ENCODE results near the gene ITCH. TPM values are rescaled to one million over a fixed set of nuclear protein-coding genes. Genes with fewer than 3 reads are reported as not detected.

The ITCH gene
- total RNA-seq (2022) (57.3 and 68.3 TPM in 2 replicates), Bru-seq, nascent RNA (percentile 91 among the genes with signal in this experiment), BruChase-seq, experiment 1, labeled RNA remaining after a 6-hour chase (percentile 90 among the genes with signal in this experiment), BruChase-seq, experiment 2, labeled RNA remaining after a 2-hour chase (percentile 90 among the genes with signal in this experiment)
- long read RNA-seq, full-length matches to known transcripts, result 42 of 64 reads
- long read RNA-seq, partial matches to known transcripts, result 4 of 64 reads
- long read RNA-seq, other reads (novel, unspliced or antisense), result 18 of 64 reads

GRCh38 chr20:34363062-34363464 is at the start of gene ITCH:
ITCH (plus strand) TSS chr20:34363273; CDS start chr20:34393812, 30,539 bp downstream.
- Mint-ChIP-seq H3K36me3 (ENCODE audit: insufficient read depth, unreplicated experiment) (peaks cover 30% of the 10 kb centered on the region), H3K27ac (ENCODE audit: low read depth, unreplicated experiment) (peak within 1 kb of the TSS; percentile 100), H3K9me3 (ENCODE audit: unreplicated experiment) (no peaks in the 10 kb centered on the region), H3K4me3 (ENCODE audit: unreplicated experiment) (peak within 1 kb of the TSS; percentile 95), H3K27me3 (ENCODE audit: insufficient read depth, unreplicated experiment) (no peaks in the 10 kb centered on the region), H3K4me1 (ENCODE audit: insufficient read depth, unreplicated experiment) (peaks cover 13% of the 10 kb centered on the region)
- BruUV-seq (replicated peaks), result no TSS peak
- intact Hi-C loops (cut with micrococcal nuclease), result loop anchor here (5.0 kb wide), 1 partner anchor 51 kb away; no protein-coding TSS in a partner anchor
- ChIA-PET POLR2A (interaction anchor here (0.6 to 3.8 kb wide), 25 partner anchors 10 to 340 kb away, joined by 3 to 70 read pairs (median 7); partner anchors contain the start of genes AHCY, DYNLRB1 and EIF2S2), CTCF (interaction anchor here (0.6 to 7.7 kb wide), 14 partner anchors 9 to 344 kb away, joined by 3 to 58 read pairs (median 3); partner anchors contain the start of gene DYNLRB1)
- DNase-seq (ENCODE audit: unreplicated experiment), result peak; percentile 96
- no peak for TF ChIP-seq CTCF (IDR thresholded peaks at IDR 0.05; ENCODE audit: unreplicated experiment)

- no peak for DNase-seq (ENCODE audit: unreplicated experiment)
- POLR2A ChIA-PET, result interaction anchor here (0.6 to 4.0 kb wide), 14 partner anchors 7 to 201 kb away, joined by 3 to 64 read pairs (median 7); partner anchors contain the start of genes AHCY, DYNLRB1 and ITCH
- Mint-ChIP-seq H3K4me1 (ENCODE audit: insufficient read depth, unreplicated experiment) (peaks cover 37% of the 10 kb centered on the region), H3K27me3 (ENCODE audit: insufficient read depth, unreplicated experiment) (no peaks in the 10 kb centered on the region), H3K27ac (ENCODE audit: low read depth, unreplicated experiment) (no peak overlapping the region), H3K36me3 (ENCODE audit: insufficient read depth, unreplicated experiment) (peaks cover 5% of the 10 kb centered on the region), H3K4me3 (ENCODE audit: unreplicated experiment) (no peak overlapping the region), H3K9me3 (ENCODE audit: unreplicated experiment) (no peaks in the 10 kb centered on the region)
- CTCF ChIA-PET, result interaction anchor here (0.6 to 5.7 kb wide), 9 partner anchors 12 to 928 kb away, joined by 3 to 58 read pairs (median 6); partner anchors contain the start of genes AHCY and ITCH
- intact Hi-C loops (cut with micrococcal nuclease), result no loop called here
- no peak for TF ChIP-seq CTCF (IDR thresholded peaks at IDR 0.05; ENCODE audit: unreplicated experiment)
- BruUV-seq (replicated peaks), result no TSS peak
These were observed 47.8 kb upstream of the ITCH start for GRCh38 chr20:34315236-34315635.

GRCh38 chr20:34316196-34316814 is 46.8 kb upstream of the ITCH start:
- H3K27ac Mint-ChIP-seq (ENCODE audit: low read depth, unreplicated experiment), result peak overlapping the region; percentile 43
- ChIA-PET CTCF (interaction anchor here (0.6 to 0.9 kb wide), 3 partner anchors 24 to 118 kb away, joined by 3 to 4 read pairs (median 3); no protein-coding TSS in a partner anchor), POLR2A (interaction anchor here (1.0 to 4.0 kb wide), 3 partner anchors 15 to 48 kb away, joined by 3 to 41 read pairs (median 5); no protein-coding TSS in a partner anchor)
- no TSS peak for BruUV-seq (replicated peaks)
- no peaks in the 10 kb centered on the region for H3K9me3 Mint-ChIP-seq (ENCODE audit: unreplicated experiment)
- no peak for TF ChIP-seq CTCF (IDR thresholded peaks at IDR 0.05; ENCODE audit: unreplicated experiment)
- H3K27me3 Mint-ChIP-seq (ENCODE audit: insufficient read depth, unreplicated experiment), result no peaks in the 10 kb centered on the region
- no peak overlapping the region for H3K4me3 Mint-ChIP-seq (ENCODE audit: unreplicated experiment)
- peaks cover 5% of the 10 kb centered on the region for H3K36me3 Mint-ChIP-seq (ENCODE audit: insufficient read depth, unreplicated experiment)
- intact Hi-C loops (cut with micrococcal nuclease), result no loop called here
- peaks cover 37% of the 10 kb centered on the region for H3K4me1 Mint-ChIP-seq (ENCODE audit: insufficient read depth, unreplicated experiment)
- DNase-seq (ENCODE audit: unreplicated experiment), result peak; percentile 84
